ENCODE results near the gene ARHGAP1.
"Not testable (repeated sequence)": the region's sequence is repeated elsewhere in the genome, so short reads cannot be mapped to it uniquely, and the experiment has no call there.

The ARHGAP1 gene

DNA sequence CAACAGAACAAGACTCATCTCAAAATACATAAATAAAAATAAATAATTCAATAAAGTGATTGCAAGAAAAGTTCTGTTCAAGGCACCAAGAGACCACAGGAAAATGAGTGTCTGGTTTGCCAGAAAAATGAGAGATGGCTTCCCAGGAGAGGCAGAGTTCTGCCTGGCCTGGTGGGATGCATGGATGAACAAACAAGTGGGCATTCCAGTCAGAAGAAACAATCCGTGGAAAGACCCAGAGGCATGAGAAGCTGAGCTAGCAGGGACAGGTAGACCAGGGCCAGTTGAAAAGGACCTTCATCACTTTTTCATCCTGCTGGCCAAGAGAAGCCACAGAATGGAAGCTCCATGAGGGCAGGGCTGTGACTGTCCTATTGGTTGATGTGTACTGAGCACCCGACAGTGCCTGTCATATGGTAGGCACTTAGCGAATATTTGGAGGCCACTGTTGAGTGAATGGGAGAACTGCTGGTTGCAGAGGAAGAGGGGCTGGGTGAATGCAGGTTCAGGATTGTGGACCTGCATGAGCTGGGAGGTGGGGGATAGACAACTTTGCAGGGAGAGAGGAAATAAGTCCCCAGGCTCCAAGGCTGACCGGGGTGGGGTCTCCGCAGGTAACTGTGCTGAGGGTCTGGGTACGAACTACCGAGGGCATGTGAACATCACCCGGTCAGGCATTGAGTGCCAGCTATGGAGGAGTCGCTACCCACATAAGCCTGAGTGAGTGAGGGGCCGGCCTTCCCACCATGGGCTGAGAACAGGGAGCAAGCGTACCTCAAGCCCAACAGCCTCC is 22.3 kb upstream of the ARHGAP1 start:
- no peak for DNase-seq

DNA sequence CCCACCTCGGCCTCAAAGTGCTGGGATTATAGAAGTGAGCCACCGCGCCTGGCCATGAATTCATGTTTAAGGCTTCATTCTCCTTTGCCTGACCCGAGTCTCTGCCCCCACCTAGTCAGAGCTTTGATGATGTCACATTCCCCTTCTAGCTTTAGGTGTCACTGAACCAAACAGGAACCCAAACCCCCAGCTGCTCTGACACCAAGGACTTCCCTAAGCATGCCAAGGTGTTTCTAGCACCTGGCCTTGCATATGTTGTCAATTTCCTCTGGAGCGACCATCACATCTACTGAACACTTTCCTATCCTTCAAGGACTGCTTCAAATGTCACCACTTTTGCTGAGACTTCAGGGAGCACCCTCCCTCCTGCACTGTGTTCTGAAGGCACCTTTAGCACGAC is 20.9 kb upstream of the ARHGAP1 start:
- DNase-seq: no peak

DNA sequence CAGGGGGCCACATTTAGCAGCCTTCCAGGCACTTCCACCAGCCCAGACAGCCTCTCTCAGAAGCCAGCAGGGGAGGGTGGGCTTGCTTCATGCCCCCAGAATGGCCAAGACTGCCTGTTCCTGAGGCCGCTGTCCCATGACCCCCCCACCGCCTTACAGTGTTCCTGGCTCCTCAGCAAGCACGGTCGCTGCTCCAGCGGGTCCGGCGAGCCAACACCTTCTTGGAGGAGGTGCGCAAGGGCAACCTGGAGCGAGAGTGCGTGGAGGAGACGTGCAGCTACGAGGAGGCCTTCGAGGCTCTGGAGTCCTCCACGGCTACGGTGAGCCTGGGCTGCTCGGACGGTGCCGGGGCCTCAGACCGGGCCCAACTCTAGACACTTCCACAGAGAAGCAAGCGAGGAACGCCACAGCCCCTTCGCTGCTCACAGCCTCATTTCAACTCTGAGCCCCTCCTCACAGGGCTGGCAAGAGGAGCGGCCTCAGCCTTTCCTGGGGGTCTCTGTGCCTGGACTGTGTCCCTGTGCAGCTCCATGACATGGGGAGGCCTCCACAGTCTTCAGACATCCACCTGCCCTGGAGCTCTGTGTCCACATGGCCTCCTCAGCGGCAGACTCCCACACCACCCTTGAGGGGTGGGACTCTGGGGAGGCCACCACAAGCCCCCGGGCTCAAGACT is 19.3 kb upstream of the ARHGAP1 start:
- no peak for DNase-seq

DNA sequence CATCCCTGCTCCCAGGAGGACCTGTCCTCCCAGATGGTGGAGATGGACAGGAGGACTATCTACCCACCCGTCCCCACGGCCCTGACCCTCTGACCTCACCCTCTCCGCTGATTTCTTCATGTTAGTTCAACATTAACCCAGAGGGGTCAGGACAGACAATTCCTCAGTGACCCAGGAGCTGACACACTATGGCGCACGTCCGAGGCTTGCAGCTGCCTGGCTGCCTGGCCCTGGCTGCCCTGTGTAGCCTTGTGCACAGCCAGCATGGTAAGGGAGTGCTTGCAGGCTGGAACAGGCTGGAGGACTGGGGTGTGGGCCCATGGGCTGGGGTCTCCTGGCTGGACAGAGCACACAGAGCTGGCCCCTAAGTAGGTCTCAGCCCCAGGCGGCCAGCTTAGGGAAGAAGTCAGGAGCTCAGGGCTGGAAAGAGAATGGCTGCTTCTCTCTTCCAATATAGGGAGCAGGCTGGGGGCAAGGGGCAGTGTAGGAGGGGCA is 18.7 kb upstream of the ARHGAP1 start, which contains the start of gene F2:
Gene F2 (plus strand): TSS at position 166 of the 495 bp plus-strand sequence. CDS start 23 bp downstream, at position 189.
- DNase-seq: no peak

DNA sequence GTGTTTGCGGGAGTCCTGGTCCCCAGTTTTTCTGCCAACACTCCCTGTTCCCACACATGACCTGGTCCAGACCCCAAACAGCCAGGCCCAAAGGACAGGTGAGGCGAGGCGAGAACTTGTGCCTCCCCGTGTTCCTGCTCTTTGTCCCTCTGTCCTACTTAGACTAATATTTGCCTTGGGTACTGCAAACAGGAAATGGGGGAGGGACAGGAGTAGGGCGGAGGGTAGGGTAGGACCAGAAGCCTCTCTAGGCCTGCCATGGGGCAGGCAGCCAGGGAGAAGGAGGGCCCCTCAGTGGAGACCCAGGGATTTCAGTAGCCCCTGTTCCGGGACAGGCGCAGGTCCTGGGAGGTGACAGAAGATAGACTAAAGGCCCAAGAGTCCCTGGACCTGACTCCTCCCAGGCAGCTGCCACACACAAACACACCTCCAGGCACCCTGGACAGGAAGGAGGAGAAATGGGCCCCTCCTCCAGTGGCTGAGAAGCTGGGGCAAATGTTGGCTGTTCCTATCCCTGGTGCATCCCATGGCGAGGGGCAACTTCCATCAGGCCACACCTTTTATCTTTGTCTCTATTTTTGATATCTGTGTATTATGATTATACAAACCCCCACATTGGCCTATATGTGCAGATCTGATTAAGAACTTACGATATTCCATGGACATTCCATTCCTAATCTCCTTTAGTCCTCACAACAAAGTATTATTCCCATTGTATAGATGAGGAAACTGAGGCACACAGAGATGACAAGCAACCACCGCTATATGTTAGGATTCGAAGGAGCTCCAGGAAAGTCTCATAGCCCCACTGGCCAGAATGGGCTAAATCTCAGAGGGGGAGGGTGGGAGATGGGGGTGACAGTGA is 18.0 kb upstream of the ARHGAP1 start:
- DNase-seq: no peak

DNA sequence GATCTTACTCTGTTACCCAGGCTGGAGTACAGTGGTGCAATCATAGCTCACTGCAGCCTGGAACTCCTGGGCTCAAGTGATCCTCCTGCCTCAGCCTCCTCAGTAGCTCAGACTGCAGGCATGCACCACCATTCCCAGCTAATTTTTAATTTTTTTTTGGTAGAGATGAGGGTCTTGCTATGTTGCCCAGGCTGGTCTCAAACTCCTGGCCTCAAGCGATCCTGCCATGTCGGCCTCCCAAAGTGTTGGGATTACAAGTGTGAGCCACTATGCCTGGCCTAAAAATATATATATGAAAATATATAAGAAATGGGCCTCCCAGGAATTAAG is 17.4 kb upstream of the ARHGAP1 start:
- not testable (repeated sequence) for DNase-seq

DNA sequence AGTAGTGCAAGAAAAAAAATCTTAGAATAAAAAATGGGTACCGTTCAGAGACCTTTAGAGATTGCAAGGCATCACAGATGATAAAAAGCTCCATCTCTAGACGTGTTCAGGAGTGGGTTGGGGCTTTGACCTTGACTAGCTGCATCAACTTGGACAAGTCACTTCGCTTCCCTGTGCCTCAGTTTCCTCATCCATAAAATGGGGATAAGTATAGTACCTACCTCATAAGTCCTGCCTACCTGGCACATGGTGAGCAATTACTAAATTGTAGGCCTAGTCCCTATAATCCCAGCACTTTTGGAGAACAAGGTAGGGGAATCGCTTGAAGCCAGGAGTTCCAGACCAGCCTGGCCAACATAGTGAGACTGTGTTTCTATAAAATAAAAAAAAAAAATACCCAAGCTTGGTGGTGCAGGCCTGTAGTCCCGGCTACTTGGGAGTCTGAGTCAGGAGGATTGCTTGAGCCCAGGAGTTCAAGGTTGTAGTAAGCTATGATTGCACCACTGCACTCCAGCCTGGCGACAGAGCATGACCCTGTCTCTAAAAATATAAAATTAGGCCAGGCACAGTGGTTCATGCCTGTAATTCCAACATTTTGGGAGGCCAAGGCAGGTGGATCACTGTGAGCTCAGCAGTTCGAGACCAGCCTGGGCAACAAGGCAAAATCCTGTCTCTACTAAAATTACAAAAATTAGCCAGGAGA is 12.6 kb upstream of the ARHGAP1 start:
- DNase-seq: no peak

DNA sequence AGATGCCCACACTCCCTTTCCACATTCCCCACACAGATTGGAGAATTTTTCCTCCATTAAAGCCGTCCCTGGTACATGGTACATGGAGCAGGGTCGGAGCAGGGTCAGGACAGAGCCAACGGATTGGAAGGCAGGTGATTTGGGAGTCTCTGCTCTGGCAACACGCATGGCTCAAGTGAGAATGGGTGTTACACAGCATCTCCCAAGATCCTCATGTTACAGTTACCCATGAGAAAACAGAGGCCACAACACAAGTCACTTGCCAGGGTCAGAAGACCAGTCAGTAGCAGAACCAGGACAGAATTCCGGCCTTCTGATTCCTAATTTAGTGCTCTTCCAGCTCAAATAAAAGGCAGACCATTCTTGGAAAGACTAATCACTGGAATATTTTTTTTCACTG is 10.9 kb upstream of the ARHGAP1 start:
- DNase-seq: no peak

DNA sequence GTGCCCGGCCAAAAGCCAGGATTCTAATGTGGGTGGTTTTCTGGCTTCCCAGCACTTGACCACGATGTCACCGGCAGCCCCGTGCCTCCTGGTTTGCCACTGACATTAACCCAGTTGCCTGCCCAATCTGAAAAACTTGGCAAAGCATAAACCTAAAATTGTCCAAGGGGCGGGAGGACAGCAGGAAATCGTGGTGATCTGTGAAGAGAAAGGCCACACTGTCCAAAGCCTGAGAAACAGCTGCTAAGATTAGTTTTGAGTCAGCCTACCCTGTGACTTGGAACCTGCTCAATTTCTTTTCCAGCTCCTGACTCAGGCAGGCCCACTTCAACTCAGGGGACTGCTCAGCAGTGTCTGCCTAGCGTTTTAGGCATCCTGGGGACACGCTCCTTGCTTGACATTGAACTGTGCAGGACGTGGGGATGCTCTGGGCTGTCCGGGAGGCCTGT is 10.4 kb upstream of the ARHGAP1 start:
- no peak for DNase-seq

DNA sequence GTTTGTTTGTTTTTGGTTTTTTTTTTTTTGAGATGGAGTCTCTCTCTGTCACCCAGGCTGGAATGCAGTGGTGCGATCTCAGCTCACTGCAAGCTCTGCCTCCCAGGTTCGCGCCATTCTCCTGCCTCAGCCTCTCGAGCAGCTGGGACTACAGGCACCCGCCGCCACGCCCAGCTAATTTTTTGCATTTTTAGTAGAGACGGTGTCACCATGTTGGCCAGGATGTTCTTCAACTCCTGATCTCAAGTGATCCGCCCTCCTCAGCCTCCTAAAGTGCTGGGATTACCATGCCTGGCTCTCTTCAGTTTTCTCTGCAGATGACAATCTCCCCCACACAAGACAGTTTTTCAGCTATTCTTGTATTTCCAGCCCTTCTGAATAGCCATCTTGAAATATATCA is 8.9 kb upstream of the ARHGAP1 start:
- DNase-seq: not testable (repeated sequence)

DNA sequence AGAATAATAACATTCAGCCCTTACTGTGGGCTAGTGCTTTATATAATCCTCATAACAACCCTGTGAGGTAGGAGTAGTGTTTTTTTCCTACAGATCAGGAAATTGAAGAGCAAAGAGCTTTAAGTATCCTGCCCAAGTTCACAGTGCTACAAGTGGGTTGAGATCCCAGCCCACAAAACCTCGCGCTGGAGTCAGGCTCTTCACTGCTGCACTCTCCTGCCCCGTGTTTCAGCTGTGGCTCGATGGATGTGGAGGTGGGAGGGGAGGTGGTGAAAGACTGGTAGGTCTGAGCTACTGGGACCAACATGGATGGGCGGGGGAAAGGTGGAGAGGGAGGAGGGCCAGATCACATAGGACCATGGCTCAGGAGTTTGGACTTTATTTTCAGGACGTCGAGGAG is 6.5 kb upstream of the ARHGAP1 start:
- DNase-seq: no peak

DNA sequence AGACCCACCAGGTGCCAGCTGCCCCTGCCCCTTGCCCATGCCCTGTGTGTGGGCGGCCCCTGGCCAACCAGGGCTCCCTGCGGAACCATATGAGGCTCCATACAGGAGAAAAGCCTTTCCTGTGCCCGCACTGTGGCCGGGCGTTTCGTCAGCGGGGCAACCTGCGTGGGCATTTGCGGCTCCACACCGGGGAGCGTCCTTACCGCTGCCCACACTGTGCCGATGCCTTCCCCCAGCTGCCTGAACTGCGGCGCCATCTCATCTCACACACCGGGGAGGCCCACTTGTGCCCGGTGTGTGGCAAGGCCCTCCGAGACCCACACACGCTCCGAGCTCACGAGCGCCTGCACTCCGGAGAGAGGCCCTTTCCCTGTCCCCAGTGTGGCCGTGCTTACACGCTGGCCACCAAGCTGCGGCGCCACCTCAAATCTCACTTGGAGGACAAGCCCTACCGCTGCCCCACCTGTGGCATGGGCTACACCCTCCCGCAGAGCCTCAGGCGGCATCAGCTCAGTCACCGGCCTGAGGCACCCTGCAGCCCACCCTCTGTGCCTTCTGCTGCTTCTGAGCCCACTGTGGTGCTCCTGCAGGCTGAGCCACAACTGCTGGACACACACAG is 4.8 kb upstream of the ARHGAP1 start:
- no peak for DNase-seq

DNA sequence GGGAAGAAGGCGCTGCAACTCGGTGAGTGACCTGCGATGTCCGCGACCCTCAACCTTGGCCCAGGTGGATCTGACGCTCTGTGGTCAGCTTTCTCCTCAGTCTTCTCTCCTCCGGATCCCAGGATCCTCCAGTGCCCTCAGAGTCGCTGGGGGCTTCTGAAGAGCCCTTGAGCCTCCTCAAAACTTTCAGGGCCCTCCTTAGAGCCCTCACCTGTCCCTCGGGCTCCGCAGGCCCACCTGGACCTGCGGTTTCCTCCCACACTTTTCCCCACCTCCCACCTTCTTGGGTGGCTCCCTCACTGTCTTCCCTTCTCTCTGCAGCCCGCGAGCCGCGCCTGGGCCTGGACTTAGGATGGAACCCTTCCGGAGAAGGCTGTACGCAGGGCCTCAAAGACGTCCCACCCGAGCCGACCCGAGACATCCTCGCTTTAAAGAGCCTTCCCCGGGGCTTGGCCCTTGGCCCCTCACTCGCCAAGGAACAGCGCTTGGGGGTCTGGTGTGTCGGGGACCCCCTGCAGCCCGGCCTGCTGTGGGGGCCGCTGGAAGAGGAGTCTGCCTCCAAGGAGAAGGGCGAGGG is 747 bp upstream of the ARHGAP1 start:
- no peak for DNase-seq

DNA sequence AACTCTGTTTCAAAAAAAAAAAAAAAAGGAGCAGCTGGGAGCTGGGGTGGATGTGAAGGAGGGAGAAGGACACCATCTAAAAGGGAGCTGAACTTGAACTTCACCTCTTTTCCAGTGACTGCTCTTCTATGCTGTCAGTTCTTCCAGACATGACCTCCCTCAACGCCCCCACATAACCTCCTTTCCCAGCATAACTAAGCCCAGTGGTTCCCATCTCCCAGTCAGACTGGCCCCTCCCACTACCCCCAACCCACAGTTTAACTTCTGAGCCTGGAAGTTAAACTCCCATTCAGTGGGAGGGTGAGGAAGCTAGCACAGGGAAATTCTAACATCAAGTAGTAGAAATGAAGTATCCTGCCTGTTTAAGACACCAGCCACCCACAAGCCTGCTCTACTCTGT is 1.8 kb downstream of the ARHGAP1 start:
- no peak for DNase-seq

DNA sequence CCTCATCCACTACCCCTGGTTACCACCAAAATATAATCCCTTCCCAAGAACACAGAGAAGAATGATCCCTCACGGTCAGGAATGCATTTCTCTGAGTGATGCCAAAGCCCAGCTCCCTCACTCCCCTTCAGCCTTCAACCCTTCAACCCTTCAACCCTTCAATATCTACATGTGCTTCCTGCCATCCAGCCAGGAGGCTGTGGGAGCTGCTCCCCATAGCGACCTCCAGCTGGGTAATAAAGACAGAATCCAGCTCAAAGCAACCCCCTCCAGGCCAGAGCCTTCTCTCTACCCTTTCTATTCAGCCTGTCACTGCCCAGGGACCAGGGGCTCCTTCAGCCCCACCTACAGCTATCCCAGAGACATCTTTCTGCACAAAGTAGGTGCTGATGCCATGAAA is 2.7 kb downstream of the ARHGAP1 start:
- DNase-seq: no peak

DNA sequence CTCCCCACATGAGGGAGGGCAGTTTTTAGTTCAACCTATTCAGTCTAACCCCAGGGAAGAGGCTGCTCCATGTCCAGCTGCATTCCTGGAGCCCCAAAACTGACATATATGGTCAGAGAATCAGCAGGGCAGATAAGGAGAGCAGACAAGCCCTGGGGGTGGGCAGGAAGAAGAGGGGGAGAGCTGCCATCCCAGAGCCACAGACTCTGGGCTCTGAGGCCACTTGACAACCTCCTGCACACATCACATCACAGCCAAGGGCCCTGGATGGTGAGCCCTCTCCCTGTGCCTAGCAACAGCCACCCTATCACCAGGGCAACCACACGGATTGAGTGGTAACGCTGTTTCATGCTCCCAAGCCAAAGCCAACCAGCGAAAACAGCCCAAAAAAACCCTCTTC is 3.1 kb downstream of the ARHGAP1 start:
- no peak for DNase-seq

DNA sequence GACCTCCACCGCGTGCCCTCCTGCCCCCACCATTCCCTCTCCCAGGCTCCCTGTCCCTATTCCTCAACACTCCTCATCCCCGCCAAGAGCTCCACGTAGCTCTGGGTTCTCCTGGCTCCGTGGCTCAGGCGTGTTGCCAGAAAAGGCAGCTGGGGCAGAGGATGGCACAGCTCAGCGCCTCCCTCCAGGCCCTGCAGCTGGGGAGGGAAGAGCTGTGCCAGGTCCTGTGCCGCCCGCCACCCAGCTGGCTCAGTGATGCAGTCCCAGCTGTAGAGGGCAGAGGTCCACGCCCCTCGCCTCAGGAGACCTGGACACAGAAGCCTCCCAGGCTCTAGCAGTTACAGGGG is 4.2 kb downstream of the ARHGAP1 start:
- no peak for DNase-seq

DNA sequence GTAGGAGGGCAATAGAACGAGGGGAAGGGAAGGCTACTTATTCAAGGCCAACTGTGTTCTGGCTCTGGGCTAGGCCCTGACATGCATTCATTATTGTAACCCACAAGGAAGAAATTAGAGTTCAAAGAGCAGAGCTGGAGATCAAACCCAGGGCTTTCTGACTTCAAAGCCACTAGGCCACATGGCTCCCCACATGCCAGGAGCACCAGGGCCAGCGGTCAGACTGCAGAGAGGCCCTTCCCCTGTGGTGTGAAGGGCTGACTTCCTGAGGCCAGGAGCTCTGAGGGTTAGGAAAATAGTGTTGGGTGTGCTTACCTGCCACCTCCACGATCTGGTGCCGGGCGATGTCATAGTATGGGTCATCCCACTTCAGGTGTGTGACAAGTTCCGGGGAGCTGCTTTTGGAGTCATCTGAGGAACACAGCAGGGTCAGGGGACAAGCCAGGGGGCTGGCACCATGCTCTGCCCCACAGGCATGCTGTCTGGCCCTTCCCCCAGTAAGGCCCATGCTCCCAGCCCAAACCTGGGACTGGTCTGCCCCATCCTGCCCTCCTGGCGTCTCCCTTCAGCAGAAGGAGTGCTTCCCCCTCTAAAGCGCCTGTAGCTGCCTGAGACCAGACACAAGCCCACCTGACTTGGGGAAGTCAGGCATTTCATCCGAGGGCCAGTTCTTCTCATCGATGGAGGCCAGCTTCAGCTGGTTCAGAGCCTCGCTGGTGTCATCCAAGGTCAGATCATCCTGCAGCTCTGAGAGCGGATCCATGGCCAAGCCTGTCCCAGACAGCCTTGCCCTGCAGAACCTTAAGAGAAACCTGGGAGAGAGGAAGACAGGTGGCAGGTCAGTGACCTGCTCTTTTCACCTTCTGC is 4.8 kb downstream of the ARHGAP1 start:
- no peak for DNase-seq

DNA sequence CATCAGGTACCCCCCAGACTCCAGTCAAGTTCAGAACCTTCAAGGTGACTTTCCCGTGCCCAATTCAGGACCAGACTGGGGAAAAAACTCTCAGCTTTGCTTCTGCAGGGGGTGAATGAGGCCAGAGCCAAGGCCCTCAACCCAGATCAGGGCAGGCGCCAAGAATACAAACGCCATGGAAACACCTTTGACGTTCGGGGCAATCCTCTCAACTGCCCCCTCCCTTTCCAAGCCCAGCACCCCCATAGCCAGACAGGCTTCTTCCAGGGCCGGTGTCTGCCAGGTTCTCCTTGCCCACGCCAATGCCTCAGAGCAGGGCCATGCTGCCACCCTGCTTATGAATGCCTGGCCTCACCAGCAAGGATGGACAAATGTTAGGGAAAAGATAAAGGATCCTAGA is 5.8 kb downstream of the ARHGAP1 start:
- no peak for DNase-seq

DNA sequence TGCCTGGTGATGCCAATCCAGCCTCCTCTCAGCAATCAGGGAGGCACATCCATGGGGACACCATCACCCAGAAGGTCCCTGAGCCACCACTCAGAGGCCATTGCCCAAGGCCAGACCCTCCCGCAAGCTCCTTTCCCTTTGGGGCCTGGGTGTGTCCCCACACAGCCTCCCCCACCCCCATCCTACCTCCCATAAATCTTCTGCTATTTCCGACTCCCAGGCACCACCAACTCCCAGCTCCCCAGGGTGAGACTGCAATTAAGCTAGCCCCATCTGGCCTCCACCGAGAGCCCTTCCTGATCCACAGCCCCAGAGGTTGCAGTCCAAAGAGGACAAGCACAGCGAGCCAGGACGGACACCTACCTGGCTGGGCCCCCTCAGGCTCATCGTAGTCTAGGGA is 6.3 kb downstream of the ARHGAP1 start:
- no peak for DNase-seq

DNA sequence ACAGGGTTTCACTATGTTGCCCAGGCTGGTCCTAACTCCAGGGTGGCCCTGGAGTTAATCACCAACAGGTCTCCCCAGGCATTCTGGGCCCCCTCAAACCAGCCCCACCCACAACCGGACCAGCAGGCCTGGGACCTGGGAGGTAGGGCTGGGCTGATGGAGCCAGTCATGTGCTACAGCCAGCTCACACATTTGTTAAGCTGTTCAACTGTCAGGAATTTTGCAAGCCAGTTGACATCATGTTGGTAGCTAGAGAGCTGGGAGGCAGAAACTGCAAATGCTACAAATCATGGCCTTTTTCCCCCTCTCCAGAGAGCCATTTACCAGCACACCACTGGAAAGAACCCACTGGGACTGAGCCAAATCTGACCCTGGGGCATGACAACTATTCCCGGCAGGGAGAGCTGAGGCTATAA is 6.8 kb downstream of the ARHGAP1 start:
- no peak for DNase-seq

All from NCI-H1417 treated with DMSO at 0.1 percent for 48 hours (cell line).